Endometrial microvascular endothelial cells (primary cell): Measurements from ENCODE around the gene C11orf87. TPM values are rescaled to one million over a fixed set of nuclear protein-coding genes. Genes with fewer than 3 reads are reported as not detected.

Experiments used
- in situ Hi-C: cut with HindIII; loops from 2 replicates; pipeline ENCODE4 v1.10.0; 2017; ENCODE audit warnings: low sequenced_read_pairs, low pct_unique_long_range_greater_than_20kb; ENCODE audit errors: inconsistent ontology term
- total RNA-seq: library from RNA; depleted of rRNA; stranded (reverse); fragments of >200 nt; gene quantifications from one replicate; pipeline ENCODE4 v1.2.3, GENCODE V29; 2015; ENCODE audit errors: inconsistent ontology term

C11orf87 gene
- total RNA-seq, 1 donor from 2014 or later: not detected

GRCh38 chr11:109433753-109434256 lies 11.8 kb downstream of the C11orf87 start:
- in situ Hi-C loops: no loop called here

GRCh38 chr11:109435121-109435742 lies 13.2 kb downstream of the C11orf87 start:
- in situ Hi-C loops: no loop called here

GRCh38 chr11:109439684-109440083 lies 17.7 kb downstream of the C11orf87 start:
- in situ Hi-C loops: no loop called here

GRCh38 chr11:109443052-109443451 lies 21.1 kb downstream of the C11orf87 start:
- in situ Hi-C loops: no loop called here

- in situ Hi-C loops: no loop called here
Observed at GRCh38 chr11:109454857-109455256, 32.9 kb downstream of the C11orf87 start.
